T-helper 2 cell treated with Interferon-gamma antibody and Interleukin-4, amounts not matched to agents 100 ng/mL and 5 ng/mL, for 36 hours (primary cell): Measurements from ENCODE around the gene UBASH3A. TPM values are rescaled to one million over a fixed set of nuclear protein-coding genes. Genes with fewer than 3 reads are reported as not detected.

ENCODE experiments used
- intact Hi-C: fragments of 100-400 bp; cut with micrococcal nuclease; formaldehyde crosslinking; loops from one replicate; pipeline ENCODE4 v1.15.1; 2023
- total RNA-seq: library from RNA; stranded (reverse); gene quantifications from 2 replicates; pipeline ENCODE4 v1.2.3, GENCODE V29; 2022

The UBASH3A gene
- total RNA-seq, 1 donor from 2014 or later = 93.0 TPM

- intact Hi-C loops = loop anchor here (5.0 to 10.0 kb wide), 4 partner anchors 36 to 233 kb away; no protein-coding TSS in a partner anchor
Measured at GRCh38 chr21:42427809-42428419, 24.2 kb downstream of the UBASH3A start.

- intact Hi-C loops = loop anchor here (5.0 to 10.0 kb wide), 4 partner anchors 37 to 234 kb away; no protein-coding TSS in a partner anchor
Measured at GRCh38 chr21:42429021-42429420, 25.3 kb downstream of the UBASH3A start.

GRCh38 chr21:42429856-42430255 is 26.2 kb downstream of the UBASH3A start:
- intact Hi-C loops = loop anchor here (5.0 to 10.0 kb wide), 4 partner anchors 38 to 235 kb away; no protein-coding TSS in a partner anchor

GRCh38 chr21:42430521-42430920 is 26.8 kb downstream of the UBASH3A start:
- intact Hi-C loops = no loop called here

GRCh38 chr21:42431196-42431595 is 27.5 kb downstream of the UBASH3A start:
- intact Hi-C loops = no loop called here

GRCh38 chr21:42432695-42433094 is 29.0 kb downstream of the UBASH3A start:
- intact Hi-C loops = no loop called here

GRCh38 chr21:42433946-42434551 is 30.3 kb downstream of the UBASH3A start:
- intact Hi-C loops = no loop called here

- intact Hi-C loops = no loop called here
Measured at GRCh38 chr21:42434884-42435283, 31.2 kb downstream of the UBASH3A start.

GRCh38 chr21:42435401-42435800 is 31.7 kb downstream of the UBASH3A start:
- intact Hi-C loops = no loop called here

GRCh38 chr21:42435833-42436232 is 32.1 kb downstream of the UBASH3A start:
- intact Hi-C loops = no loop called here

GRCh38 chr21:42436914-42437313 is 33.2 kb downstream of the UBASH3A start:
- intact Hi-C loops = no loop called here

- intact Hi-C loops = no loop called here
Measured at GRCh38 chr21:42437786-42438185, 34.1 kb downstream of the UBASH3A start.

- intact Hi-C loops = no loop called here
Measured at GRCh38 chr21:42438316-42439205, 34.9 kb downstream of the UBASH3A start.

GRCh38 chr21:42439284-42440186 is 35.8 kb downstream of the UBASH3A start:
- intact Hi-C loops = no loop called here

GRCh38 chr21:42440187-42440792 is 36.6 kb downstream of the UBASH3A start:
- intact Hi-C loops = no loop called here

- intact Hi-C loops = no loop called here
Measured at GRCh38 chr21:42441963-42442362, 38.3 kb downstream of the UBASH3A start.

GRCh38 chr21:42443181-42443785 is 39.6 kb downstream of the UBASH3A start:
- intact Hi-C loops = no loop called here

GRCh38 chr21:42443876-42444744 is 40.4 kb downstream of the UBASH3A start:
- intact Hi-C loops = no loop called here

- intact Hi-C loops = no loop called here
Measured at GRCh38 chr21:42444745-42445059, 41.0 kb downstream of the UBASH3A start.
